DOHH2 (cell line): ENCODE measurements around the gene YIPF3.
"Not testable (repeated sequence)": the region's sequence is repeated elsewhere in the genome, so short reads cannot be mapped to it uniquely, and the experiment has no call there.

Experiments
- H3F3A ChIP-seq: fragments of 200-600 bp; sonication (generic), shearing (Covaris generic); 2 replicates; pipeline ENCODE4 v1.6.0; 2016; ENCODE audit warnings: antibody characterized with exemption, mild to moderate bottlenecking; ENCODE audit not compliant: control insufficient read depth, insufficient read depth
- H3K27ac ChIP-seq: fragments of 200-600 bp; sonication (generic); 2 replicates; pipeline ENCODE4 v1.5.1; 2014; ENCODE audit warnings: low read depth, mild to moderate bottlenecking, low read length, moderate library complexity
- H3K27me3 ChIP-seq: fragments of 200-600 bp; sonication (generic); 2 replicates; pipeline ENCODE4 v1.6.1; 2014; ENCODE audit warnings: mild to moderate bottlenecking, low read length, mixed read lengths; ENCODE audit not compliant: control insufficient read depth
- H3K36me3 ChIP-seq: fragments of 200-600 bp; sonication (generic); 2 replicates; pipeline ENCODE4 v1.6.1; 2014; ENCODE audit warnings: mild to moderate bottlenecking, low read length, moderate library complexity, mixed read lengths; ENCODE audit not compliant: control insufficient read depth
- H3K4me1 ChIP-seq: fragments of 200-600 bp; sonication (generic); 2 replicates; pipeline ENCODE4 v1.6.1; 2014; ENCODE audit warnings: mild to moderate bottlenecking, low read length, mixed read lengths; ENCODE audit not compliant: control insufficient read depth
- H3K4me2 ChIP-seq: fragments of 200-600 bp; sonication (generic); 2 replicates; pipeline ENCODE4 v1.6.0; 2014; ENCODE audit warnings: mild to moderate bottlenecking, low read length, moderate library complexity
- H3K4me3 ChIP-seq: fragments of 200-600 bp; sonication (generic); 2 replicates; pipeline ENCODE4 v1.5.1; 2014; ENCODE audit warnings: mild to moderate bottlenecking, low read length, mixed read lengths
- H3K79me2 ChIP-seq: fragments of 200-600 bp; sonication (generic); 2 replicates; pipeline ENCODE4 v1.6.1; 2014; ENCODE audit warnings: mild to moderate bottlenecking, low read length, mixed read lengths; ENCODE audit not compliant: control insufficient read depth
- H3K9me2 ChIP-seq: fragments of 200-600 bp; sonication (generic); replicated peaks from 2 replicates; pipeline ENCODE4 v1.6.1; 2014; ENCODE audit warnings: mild to moderate bottlenecking, low read length, mixed read lengths; ENCODE audit not compliant: control insufficient read depth
- H3K9me3 ChIP-seq: fragments of 200-600 bp; sonication (generic); 2 replicates; pipeline ENCODE4 v1.6.1; 2014; ENCODE audit warnings: antibody characterized with exemption, low read length, mixed read lengths; ENCODE audit not compliant: control insufficient read depth, insufficient read depth
- H4K20me1 ChIP-seq: fragments of 200-600 bp; sonication (generic); 2 replicates; pipeline ENCODE4 v1.6.0; 2014; ENCODE audit warnings: low read depth, mild to moderate bottlenecking, antibody characterized with exemption, low read length, moderate library complexity; ENCODE audit not compliant: control insufficient read depth, insufficient read depth
- CTCF ChIP-seq: fragments of 200-600 bp; sonication (generic); IDR thresholded peaks from one replicate; pipeline ENCODE4 v1.5.1; 2014; ENCODE audit warnings: antibody characterized with exemption, mild to moderate bottlenecking, low read depth, low read length; ENCODE audit not compliant: poor library complexity, severe bottlenecking
- EZH2phosphoT487 ChIP-seq: fragments of 200-600 bp; sonication (generic); IDR thresholded peaks from 2 replicates; pipeline ENCODE4 v1.6.1; 2017; ENCODE audit warnings: borderline replicate concordance, mild to moderate bottlenecking, antibody characterized with exemption, low read length, moderate library complexity, mixed read lengths

The YIPF3 gene

DNA sequence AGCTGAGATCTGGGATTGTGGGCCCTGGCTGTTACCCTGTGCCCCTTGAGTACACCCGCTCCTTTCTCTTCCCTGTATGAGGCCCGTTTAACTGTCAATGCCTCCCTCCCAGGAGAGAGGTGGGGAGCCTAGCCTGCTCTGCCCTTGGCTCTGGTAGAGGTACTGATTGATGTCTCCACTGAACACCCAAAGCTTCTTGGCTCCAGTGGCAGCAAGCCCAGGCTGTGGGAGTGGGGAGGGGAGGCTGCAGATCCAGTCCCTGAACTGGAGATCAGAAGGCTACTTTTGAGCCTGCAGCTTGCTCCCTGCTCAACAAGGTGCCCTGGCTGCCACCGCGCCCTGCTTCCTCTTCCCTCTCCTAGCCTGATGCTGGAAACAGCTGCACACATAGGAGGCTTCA, 14.1 kb downstream of the YIPF3 start:
- no peaks in the 10 kb centered on the region for H3K9me2 ChIP-seq
- H3K27ac ChIP-seq, result no peak overlapping the region
- no peaks in the 10 kb centered on the region for H3K27me3 ChIP-seq
- H3K4me1 ChIP-seq, result peaks cover 14% of the 10 kb centered on the region
- no peak overlapping the region for H3K4me3 ChIP-seq
- H3F3A ChIP-seq, result peaks cover 4% of the 10 kb centered on the region; the same call in 1 of the 2 replicates
- H3K79me2 ChIP-seq, result no peaks in the 10 kb centered on the region
- no peak overlapping the region for H3K4me2 ChIP-seq
- no peaks in the 10 kb centered on the region for H3K9me3 ChIP-seq
- peaks cover 61% of the 10 kb centered on the region for H3K36me3 ChIP-seq
- TF ChIP-seq EZH2phosphoT487 (no peak), CTCF (no peak)
- H4K20me1 ChIP-seq, result no peaks in the 10 kb centered on the region

DNA sequence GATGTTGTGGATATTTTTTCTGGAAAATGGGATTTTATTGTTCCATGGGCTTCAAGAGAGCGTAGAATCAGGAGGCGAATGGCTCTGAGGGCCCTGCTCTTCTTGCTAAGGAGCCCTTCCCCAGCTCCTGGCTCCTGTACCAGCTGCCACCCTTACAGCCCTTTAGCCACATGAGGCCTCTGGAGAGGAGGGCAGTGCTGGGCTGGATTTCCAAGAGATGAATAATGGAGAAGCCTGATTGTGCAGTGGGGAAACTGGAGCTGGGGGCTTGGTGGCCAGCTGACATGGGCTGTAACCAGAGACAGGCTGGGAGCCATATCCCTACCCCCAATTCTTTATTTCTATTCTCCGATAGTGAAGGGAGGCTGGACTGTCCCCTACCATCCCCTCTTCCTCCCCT, 15.8 kb downstream of the YIPF3 start:
- Histone ChIP-seq H3K27me3 (no peaks in the 10 kb centered on the region), H3F3A (peaks cover 2% of the 10 kb centered on the region; the same call in 1 of the 2 replicates), H3K9me3 (no peaks in the 10 kb centered on the region), H3K4me2 (no peak overlapping the region), H3K4me3 (no peak overlapping the region), H3K27ac (no peak overlapping the region), H3K4me1 (peaks cover 2% of the 10 kb centered on the region), H3K36me3 (peaks cover 64% of the 10 kb centered on the region), H3K9me2 (no peaks in the 10 kb centered on the region), H3K79me2 (no peaks in the 10 kb centered on the region), H4K20me1 (no peaks in the 10 kb centered on the region)
- TF ChIP-seq CTCF (no peak), EZH2phosphoT487 (no peak)

DNA sequence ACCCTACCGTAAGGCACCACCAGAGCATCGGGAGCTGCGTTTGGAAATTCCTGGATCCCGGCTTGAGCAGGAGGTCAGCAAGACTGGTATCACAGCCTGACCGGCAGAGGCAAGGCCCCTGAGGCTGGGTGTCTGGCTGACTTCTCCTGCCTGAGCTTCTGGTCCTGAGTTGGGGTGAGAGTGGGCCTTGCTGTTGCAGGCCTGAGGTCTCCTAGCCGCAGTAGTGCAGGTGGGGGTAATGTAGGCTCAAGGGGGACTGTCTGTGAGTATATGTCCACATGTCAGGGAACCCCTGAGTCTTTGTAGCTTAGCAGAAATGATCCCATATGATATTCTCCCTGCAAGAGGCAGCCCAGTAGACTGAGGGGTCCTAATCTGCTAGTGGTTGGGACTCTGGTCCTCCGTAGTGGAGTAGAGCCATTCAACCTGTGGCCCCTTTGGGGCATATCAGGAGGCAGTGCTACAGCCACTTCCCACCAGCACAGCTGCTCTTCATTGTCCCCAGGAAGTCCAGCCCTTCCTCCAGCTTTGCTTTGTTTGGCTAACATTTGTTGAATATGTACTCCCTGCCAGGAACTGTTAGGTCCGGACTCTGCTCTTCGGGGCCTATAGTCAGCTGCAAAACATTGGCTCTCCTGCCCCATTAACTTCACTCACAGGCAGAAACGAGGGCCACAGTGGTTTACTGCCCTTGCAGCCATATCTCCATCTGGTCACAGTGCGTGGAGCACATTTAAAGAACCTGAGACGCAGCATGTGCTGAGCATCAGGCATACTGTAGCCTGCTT, 17.5 kb downstream of the YIPF3 start:
- no peak overlapping the region for H3K4me2 ChIP-seq
- TF ChIP-seq EZH2phosphoT487 (no peak), CTCF (no peak)
- peaks cover 49% of the 10 kb centered on the region for H3K36me3 ChIP-seq
- H3K4me1 ChIP-seq, result no peaks in the 10 kb centered on the region
- H3K79me2 ChIP-seq, result peaks cover 2% of the 10 kb centered on the region
- H3K9me2 ChIP-seq, result no peaks in the 10 kb centered on the region
- H3K27me3 ChIP-seq, result no peaks in the 10 kb centered on the region
- H3K9me3 ChIP-seq, result no peaks in the 10 kb centered on the region
- H3F3A ChIP-seq, result no peaks in the 10 kb centered on the region
- no peak overlapping the region for H3K27ac ChIP-seq
- no peak overlapping the region for H3K4me3 ChIP-seq
- H4K20me1 ChIP-seq, result no peaks in the 10 kb centered on the region

DNA sequence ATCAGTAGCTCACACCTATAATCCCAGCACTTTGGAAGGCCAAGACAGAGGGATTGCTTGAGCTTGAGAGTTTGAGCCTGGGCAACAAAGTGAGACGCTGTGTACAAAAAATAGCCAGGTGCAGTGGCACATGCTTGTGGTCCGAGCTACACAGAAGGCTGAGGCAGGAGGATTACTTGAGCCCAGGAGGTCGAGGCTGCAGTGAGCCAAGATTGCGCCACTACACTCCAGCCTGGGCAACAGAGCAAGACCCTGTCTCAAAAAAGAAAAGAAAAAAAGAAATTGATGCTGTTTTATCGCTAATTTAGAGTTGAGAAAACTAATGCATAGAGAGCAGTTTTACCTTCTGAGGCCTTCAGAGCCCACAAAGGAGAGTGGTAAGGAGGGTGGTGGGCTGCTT, 18.4 kb downstream of the YIPF3 start:
- not testable (repeated sequence) for H3K4me1 ChIP-seq, H3F3A ChIP-seq, H3K9me3 ChIP-seq, H3K4me3 ChIP-seq, H3K27ac ChIP-seq, H3K79me2 ChIP-seq, H3K9me2 ChIP-seq, H3K4me2 ChIP-seq, H3K27me3 ChIP-seq, H4K20me1 ChIP-seq
- peaks cover 44% of the 10 kb centered on the region for H3K36me3 ChIP-seq
